HK-2 (cell line): ENCODE data around the gene TMEM106B.
"Not testable (repeated sequence)": the region's sequence is repeated elsewhere in the genome, so short reads cannot be mapped to it uniquely, and the experiment has no call there.

Experiments used
- DNase-seq: peaks from one replicate; pipeline ENCODE4 v3.0.0-alpha.2; 2018; ENCODE audit not compliant: unreplicated experiment

Gene TMEM106B

GRCh38 chr7:12211054-12211710 lies at the start of gene TMEM106B:
Gene TMEM106B (plus strand): TSS chr7:12211294. CDS start chr7:12214811, 3,517 bp downstream.
- DNase-seq, result peak; percentile 95

GRCh38 chr7:12162415-12163113 lies 48.5 kb upstream of the TMEM106B start:
- no peak for DNase-seq

GRCh38 chr7:12168065-12168464 lies 43.0 kb upstream of the TMEM106B start:
- not testable (repeated sequence) for DNase-seq

- not testable (repeated sequence) for DNase-seq
Measured at GRCh38 chr7:12169981-12170820, 40.9 kb upstream of the TMEM106B start.

GRCh38 chr7:12173671-12174070 lies 37.4 kb upstream of the TMEM106B start:
- DNase-seq, result no peak

DNA sequence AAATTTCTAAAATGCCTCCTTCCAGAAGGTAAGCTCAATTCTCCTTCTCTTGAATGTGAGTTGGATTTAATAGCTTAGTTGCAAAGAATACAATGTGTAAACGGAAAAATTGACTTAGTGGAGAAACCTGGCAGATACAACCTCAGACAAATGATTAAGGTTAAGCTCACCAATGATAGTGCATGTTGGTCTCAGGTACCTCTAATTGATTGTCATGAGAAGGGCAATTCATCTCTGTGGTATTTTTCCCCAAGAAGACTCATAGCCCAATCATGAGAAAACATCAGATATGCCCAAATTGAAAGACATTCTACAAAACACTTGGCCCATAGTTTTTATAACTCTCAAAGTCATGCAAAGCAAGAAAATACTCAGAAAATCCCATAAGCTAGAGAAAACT lies 36.2 kb upstream of the TMEM106B start:
- DNase-seq, result no peak

- DNase-seq, result no peak
Measured at GRCh38 chr7:12178317-12178716, 32.8 kb upstream of the TMEM106B start.

DNA sequence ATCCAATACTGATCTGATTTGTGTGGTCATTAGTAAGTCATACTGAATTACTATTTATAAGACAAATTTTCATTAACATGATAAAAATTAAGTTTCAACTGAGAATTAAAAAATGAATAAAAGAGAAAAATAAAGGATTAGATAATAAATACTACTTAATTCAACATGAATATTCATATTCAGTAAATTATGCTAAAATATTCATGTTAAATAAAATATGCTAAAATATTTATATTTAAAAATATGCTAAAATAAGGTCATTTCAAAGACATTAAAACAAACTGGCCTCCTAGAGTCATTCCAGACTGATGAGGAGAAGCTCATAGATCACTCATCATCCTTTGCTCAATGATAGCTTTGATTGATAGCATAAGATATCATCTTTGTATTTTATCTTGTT lies 16.7 kb upstream of the TMEM106B start:
- no peak for DNase-seq

- no peak for DNase-seq
Measured at GRCh38 chr7:12196386-12196785, 14.7 kb upstream of the TMEM106B start.

- no peak for DNase-seq
Measured at GRCh38 chr7:12199363-12199762, 11.7 kb upstream of the TMEM106B start.

- DNase-seq, result no peak
Measured at GRCh38 chr7:12207046-12207445, 4.0 kb upstream of the TMEM106B start.

GRCh38 chr7:12209221-12209620 lies 1.9 kb upstream of the TMEM106B start:
- DNase-seq, result no peak

DNA sequence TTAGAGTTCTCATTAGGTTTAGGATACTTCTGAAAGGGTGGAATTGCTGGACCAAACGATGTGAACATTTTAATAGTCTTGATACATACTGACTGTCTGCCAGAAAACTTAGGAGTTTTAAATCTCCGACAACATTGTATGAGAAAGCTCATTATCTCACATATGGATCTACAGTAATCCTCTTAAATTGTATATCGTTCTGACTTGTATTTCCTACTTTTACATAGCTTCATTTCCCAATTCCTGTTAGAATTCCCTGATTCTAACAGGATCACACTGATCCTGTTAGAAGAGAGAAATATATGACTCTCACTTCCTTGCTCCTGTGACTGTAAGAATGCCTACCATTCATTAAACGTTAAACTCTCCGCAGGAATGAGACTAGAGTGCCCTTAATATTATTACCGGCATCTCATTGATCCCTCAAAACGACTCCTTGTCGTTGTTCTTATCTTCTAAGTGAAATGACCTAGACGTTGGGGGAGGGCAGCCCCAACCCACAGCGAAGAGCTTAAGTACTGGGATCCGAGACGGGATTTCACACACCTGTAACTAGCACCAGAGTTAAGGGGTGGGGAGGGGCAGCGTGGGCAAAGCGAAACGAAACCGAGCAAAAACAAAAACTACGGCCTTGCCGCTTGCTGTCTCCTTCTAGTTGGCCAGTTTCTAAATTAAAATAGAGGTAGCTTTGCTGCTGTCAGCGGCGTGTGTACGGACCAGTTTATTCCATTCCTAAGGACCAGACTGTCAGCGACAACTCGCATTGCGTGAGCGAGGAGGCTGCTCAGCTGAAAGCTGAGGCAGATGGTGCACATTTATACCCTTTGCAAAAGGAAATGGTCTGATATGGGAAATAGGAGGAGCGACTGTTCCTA lies 678 bp upstream of the TMEM106B start:
- DNase-seq, result no peak

DNA sequence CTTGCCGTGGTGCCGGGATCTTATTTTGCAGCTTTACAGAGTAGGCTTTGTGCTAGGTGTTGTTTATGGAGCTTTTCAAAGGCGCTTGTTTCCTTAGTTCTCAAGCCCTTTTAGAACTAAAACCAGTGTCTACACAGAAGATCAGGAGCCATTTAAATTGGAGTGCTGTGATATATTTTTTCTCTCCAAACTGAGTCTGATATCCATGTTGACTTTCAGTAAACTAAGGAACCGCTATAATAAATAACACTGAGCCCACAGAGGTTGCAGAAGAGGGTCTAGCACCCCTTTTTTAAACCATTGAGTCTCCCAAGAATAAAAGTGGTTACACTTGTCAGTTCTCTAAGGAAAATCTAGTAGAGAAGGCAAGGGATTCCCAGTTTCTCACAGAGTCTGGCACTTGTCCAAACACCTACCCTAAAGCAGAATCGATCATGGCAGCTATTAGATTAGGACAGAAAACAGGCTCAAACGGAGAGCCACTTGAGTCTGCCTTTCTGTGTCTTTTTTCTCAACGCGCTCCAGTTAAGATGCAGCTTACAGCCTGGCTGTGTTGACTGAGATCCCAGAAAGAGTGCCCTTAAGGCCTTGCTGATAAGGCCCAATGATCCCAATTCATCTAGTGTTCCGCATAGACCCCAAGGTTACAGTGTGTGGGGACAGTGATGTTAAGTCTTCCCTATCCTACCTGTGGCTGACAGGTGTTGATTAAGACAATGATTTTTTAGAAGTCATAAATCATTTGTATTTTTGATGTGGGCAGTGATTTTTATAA lies 804 bp downstream of the TMEM106B start:
- peak; percentile 13 for DNase-seq

- no peak for DNase-seq
Measured at GRCh38 chr7:12217311-12217710, 6.2 kb downstream of the TMEM106B start.

DNA sequence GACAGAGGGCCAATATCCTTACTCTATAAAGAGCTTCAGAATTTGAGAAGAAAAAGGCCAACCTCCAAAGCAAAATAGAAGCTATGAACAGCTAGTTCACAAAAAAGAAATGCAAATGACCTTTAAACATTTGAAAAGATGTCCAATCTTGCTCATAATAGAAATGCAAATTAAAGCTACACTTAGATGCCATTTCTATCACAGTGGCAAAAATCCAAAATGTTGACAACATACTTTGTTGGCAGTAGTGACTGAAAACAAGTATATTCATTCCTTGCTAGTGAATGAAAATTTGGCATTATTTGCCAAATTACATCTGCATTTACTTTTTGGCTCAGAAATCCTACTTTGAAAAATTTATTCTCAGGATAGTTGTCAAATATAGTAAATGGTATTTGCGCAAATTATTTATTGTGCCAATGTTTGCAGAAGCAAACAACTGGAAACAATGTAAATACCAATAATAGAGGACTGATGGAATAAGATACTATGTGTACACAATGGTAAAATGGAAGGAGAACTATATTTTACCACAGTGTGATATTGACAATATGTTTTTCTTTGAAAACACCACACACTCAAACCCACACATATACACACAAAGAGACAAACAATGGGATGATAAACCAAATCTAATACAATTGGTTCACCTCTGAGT lies 9.4 kb downstream of the TMEM106B start:
- DNase-seq, result no peak

DNA sequence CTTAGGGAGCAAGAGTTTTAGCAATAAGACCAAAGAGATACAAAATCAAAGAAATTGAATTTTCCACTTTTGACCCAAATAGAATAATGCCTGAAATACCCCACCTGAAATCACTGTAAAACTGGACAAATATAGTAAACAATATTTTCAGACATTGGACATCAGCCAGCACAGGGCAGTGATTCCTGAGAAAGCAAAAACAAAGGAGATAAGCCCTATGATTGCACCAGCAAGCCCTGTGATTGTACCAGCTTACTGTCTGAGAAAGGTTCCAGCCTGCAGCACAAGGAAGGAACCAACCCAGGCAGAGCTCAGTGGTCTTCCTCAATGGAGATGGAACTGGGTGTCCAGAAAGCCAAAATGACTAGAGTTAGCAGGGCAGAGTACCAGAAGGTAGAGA lies 10.3 kb downstream of the TMEM106B start:
- no peak for DNase-seq

- no peak for DNase-seq
Measured at GRCh38 chr7:12222889-12223579, 11.9 kb downstream of the TMEM106B start.

DNA sequence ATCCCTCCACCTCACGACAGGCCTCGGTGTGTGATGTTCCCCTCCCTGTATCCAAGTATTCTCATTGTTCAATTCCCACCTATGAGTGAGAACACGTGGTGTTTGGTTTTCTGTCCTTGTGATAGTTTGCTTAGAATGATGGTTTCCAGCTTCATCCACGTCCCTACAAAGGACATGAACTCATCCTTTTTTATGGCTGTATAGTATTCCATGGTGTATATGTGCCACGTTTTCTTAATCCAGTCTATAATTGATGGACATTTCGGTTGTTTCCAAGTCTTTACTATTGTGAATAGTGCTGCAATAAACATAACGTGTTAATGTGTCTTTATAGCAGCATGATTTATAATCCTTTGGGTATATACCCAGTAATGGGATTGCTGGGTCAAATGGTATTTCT lies 13.9 kb downstream of the TMEM106B start:
- DNase-seq, result not testable (repeated sequence)

- no peak for DNase-seq
Measured at GRCh38 chr7:12226756-12227155, 15.7 kb downstream of the TMEM106B start.
